H1 (cell line): Measurements from ENCODE around the gene MIDN.

Experiments used
- ATF2 ChIP-seq: IDR thresholded peaks from 2 replicates; pipeline ENCODE4 v1.6.1; 2012; ENCODE audit warnings: low read length, inconsistent platforms
- BRCA1 ChIP-seq: IDR thresholded peaks from 2 replicates; pipeline ENCODE4 v1.6.1; 2012; ENCODE audit warnings: low read depth, low read length, improper control_type of control experiment
- EGR1 ChIP-seq: IDR thresholded peaks from 2 replicates; pipeline ENCODE4 v1.6.1; 2011; ENCODE audit warnings: low read depth, low read length, borderline replicate concordance
- EP300 ChIP-seq, 2 experiments: IDR thresholded peaks; 1 replicate in 1 of 2; 2 replicates in 1 of 2; pipeline ENCODE4 v1.6.1; 2011 to 2012; ENCODE audit warnings: low read depth in 2 of 2, low read length in 2 of 2, mild to moderate bottlenecking in 2 of 2, borderline replicate concordance in 1 of 2, inconsistent platforms in 1 of 2, moderate library complexity in 1 of 2
- GTF2F1 ChIP-seq: IDR thresholded peaks from 2 replicates; pipeline ENCODE4 v1.6.1; 2012; ENCODE audit warnings: low read depth, low read length, improper control_type of control experiment, borderline replicate concordance
- POLR2A ChIP-seq, 2 experiments: IDR thresholded peaks; 1 replicate in 1 of 2; 2 replicates in 1 of 2; pipeline ENCODE4 v1.6.1; 2011; ENCODE audit warnings: low read depth in 2 of 2, low read length in 2 of 2, mild to moderate bottlenecking in 2 of 2; ENCODE audit errors: control extremely low read depth in 1 of 2
- POLR2AphosphoS5 ChIP-seq: IDR thresholded peaks from 2 replicates; pipeline ENCODE4 v1.6.1; 2011; ENCODE audit warnings: low read depth, low read length
- SIN3A ChIP-seq, 2 experiments: IDR thresholded peaks in 1 of 2; conservative IDR thresholded peaks in 1 of 2; 2 replicates each; pipeline ENCODE4 v1.6.1; 2011 to 2012; ENCODE audit warnings: low read length in 2 of 2, improper control_type of control experiment in 1 of 2, low read depth in 1 of 2, mild to moderate bottlenecking in 1 of 2
- SP1 ChIP-seq: IDR thresholded peaks from 2 replicates; pipeline ENCODE4 v1.6.1; 2011; ENCODE audit warnings: low read depth, low read length
- SUZ12 ChIP-seq: fragments of 200-600 bp; sonication (generic); IDR thresholded peaks from 2 replicates; pipeline ENCODE4 v1.6.1; 2012; ENCODE audit warnings: mild to moderate bottlenecking, inconsistent platforms, low read length, moderate library complexity, mixed read lengths
- USF2 ChIP-seq: IDR thresholded peaks from 2 replicates; pipeline ENCODE4 v1.6.1; 2011; ENCODE audit warnings: low read length, improper control_type of control experiment
- YY1 ChIP-seq: IDR thresholded peaks from 2 replicates; pipeline ENCODE4 v1.6.1; 2011; ENCODE audit warnings: low read depth, mild to moderate bottlenecking, low read length
- ZNF274 ChIP-seq: IDR thresholded peaks from 2 replicates; pipeline ENCODE4 v1.7.0; 2012; ENCODE audit warnings: low read length, borderline replicate concordance; ENCODE audit errors: extremely low read depth
- TF ChIP-seq, protein P1 (sequence below), 3 experiments: IDR thresholded peaks; 1 replicate in 2 of 3; 2 replicates in 1 of 3; pipeline versions ENCODE4 v1.5.1 to v1.6.1; 2011; ENCODE audit warnings: low read length in 3 of 3, mild to moderate bottlenecking in 3 of 3, inconsistent platforms in 2 of 3, low read depth in 1 of 3, moderate library complexity in 1 of 3; ENCODE audit not compliant: insufficient read depth in 1 of 3; ENCODE audit errors: control extremely low read depth in 1 of 3

GRCh38 chr19:1219786-1220476 is 28.5 kb upstream of the MIDN start:
- no peak for TF ChIP-seq GTF2F1
- no peak for TF ChIP-seq SP1
- TF ChIP-seq SIN3A (conservative IDR thresholded peaks at IDR 0.05 in 1 of 2, IDR thresholded peaks at IDR 0.05 in 1 of 2; ENCODE audit: low read depth in 1 of 2, low read length in 2 of 2): no peak
- TF ChIP-seq, protein P1, sequence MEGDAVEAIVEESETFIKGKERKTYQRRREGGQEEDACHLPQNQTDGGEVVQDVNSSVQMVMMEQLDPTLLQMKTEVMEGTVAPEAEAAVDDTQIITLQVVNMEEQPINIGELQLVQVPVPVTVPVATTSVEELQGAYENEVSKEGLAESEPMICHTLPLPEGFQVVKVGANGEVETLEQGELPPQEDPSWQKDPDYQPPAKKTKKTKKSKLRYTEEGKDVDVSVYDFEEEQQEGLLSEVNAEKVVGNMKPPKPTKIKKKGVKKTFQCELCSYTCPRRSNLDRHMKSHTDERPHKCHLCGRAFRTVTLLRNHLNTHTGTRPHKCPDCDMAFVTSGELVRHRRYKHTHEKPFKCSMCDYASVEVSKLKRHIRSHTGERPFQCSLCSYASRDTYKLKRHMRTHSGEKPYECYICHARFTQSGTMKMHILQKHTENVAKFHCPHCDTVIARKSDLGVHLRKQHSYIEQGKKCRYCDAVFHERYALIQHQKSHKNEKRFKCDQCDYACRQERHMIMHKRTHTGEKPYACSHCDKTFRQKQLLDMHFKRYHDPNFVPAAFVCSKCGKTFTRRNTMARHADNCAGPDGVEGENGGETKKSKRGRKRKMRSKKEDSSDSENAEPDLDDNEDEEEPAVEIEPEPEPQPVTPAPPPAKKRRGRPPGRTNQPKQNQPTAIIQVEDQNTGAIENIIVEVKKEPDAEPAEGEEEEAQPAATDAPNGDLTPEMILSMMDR (IDR thresholded peaks at IDR 0.05; ENCODE audit: control extremely low read depth in 1 of 3, insufficient read depth in 1 of 3, low read depth in 1 of 3, low read length in 3 of 3): no peak
- no peak for TF ChIP-seq BRCA1
- no peak for TF ChIP-seq SUZ12
- no peak for TF ChIP-seq EGR1
- TF ChIP-seq USF2: no peak
- TF ChIP-seq POLR2AphosphoS5: no peak
- no peak for TF ChIP-seq YY1
- no peak for TF ChIP-seq ZNF274
- no peak for TF ChIP-seq ATF2
- TF ChIP-seq EP300 (IDR thresholded peaks at IDR 0.05; ENCODE audit: borderline replicate concordance in 1 of 2, low read depth in 2 of 2, low read length in 2 of 2): no peak
- no peak for TF ChIP-seq POLR2A (IDR thresholded peaks at IDR 0.05; ENCODE audit: control extremely low read depth in 1 of 2, low read depth in 2 of 2, low read length in 2 of 2)
